Liver (tissue), 9 donors: Measurements from ENCODE around the gene ST6GALNAC3. TPM values are rescaled to one million over a fixed set of nuclear protein-coding genes. Genes with fewer than 3 reads are reported as not detected.

ENCODE experiments used
- DNase-seq: peaks from one replicate; pipeline ENCODE4 v3.0.0-alpha.2; 2017; ENCODE audit warnings: low spot score
- H3K27ac ChIP-seq, 2 donors: one replicate each; pipeline ENCODE4 v1.7.0; 2013; ENCODE audit warnings: inconsistent platforms in 2 of 2, low read length in 2 of 2, control low read depth in 1 of 2, low read depth in 1 of 2, mild to moderate bottlenecking in 1 of 2
- H3K27me3 ChIP-seq, 4 donors: one replicate each; pipeline versions ENCODE4 v1.6.1 to v1.7.0; 2013; ENCODE audit warnings: low read length in 3 of 4, inconsistent platforms in 1 of 4, mild to moderate bottlenecking in 1 of 4, moderate library complexity in 1 of 4; ENCODE audit not compliant: control insufficient read depth in 4 of 4, insufficient read depth in 4 of 4
- H3K36me3 ChIP-seq, 4 donors: one replicate each; pipeline versions ENCODE4 v1.6.1 to v1.7.0; 2013; ENCODE audit warnings: low read length in 3 of 4, mild to moderate bottlenecking in 3 of 4, low read depth in 1 of 4, moderate library complexity in 1 of 4; ENCODE audit not compliant: control insufficient read depth in 4 of 4, insufficient read depth in 3 of 4
- H3K4me1 ChIP-seq, 4 donors: one replicate each; pipeline versions ENCODE4 v1.6.1 to v1.7.0; 2013; ENCODE audit warnings: low read length in 3 of 4, mild to moderate bottlenecking in 3 of 4, moderate library complexity in 1 of 4; ENCODE audit not compliant: control insufficient read depth in 4 of 4, insufficient read depth in 4 of 4
- H3K4me3 ChIP-seq, 3 donors: one replicate each; pipeline versions ENCODE4 v1.6.1 to v1.7.0; 2013; ENCODE audit warnings: low read length in 3 of 3, control low read depth in 1 of 3, low read depth in 1 of 3, mild to moderate bottlenecking in 1 of 3
- H3K9ac ChIP-seq, 2 donors: one replicate each; pipeline ENCODE4 v1.7.0; 2013; ENCODE audit warnings: low read length in 2 of 2, mild to moderate bottlenecking in 2 of 2, moderate library complexity in 2 of 2, control low read depth in 1 of 2, low read depth in 1 of 2
- H3K9me3 ChIP-seq, 4 donors: one replicate each; pipeline versions ENCODE4 v1.6.1 to v1.7.0; 2013; ENCODE audit warnings: low read length in 3 of 4; ENCODE audit not compliant: control insufficient read depth in 4 of 4
- EGR1 ChIP-seq, 2 donors: IDR thresholded peaks; 2 replicates each; pipeline ENCODE4 v1.6.1; 2016 to 2018; ENCODE audit warnings: antibody characterized with exemption in 2 of 2, low read depth in 2 of 2
- FOXA1 ChIP-seq: IDR thresholded peaks from 2 replicates; pipeline ENCODE4 v1.6.1; 2016; ENCODE audit warnings: antibody characterized with exemption
- FOXA2 ChIP-seq: IDR thresholded peaks from 2 replicates; pipeline ENCODE4 v1.6.1; 2016; ENCODE audit warnings: antibody characterized with exemption
- GABPA ChIP-seq, 2 donors: IDR thresholded peaks in 1 of 2; conservative IDR thresholded peaks in 1 of 2; 2 replicates each; pipeline ENCODE4 v1.6.1; 2016; ENCODE audit warnings: antibody characterized with exemption in 2 of 2, mild to moderate bottlenecking in 1 of 2, moderate library complexity in 1 of 2
- HNF4A ChIP-seq, 2 donors: conservative IDR thresholded peaks; 2 replicates each; pipeline ENCODE4 v1.6.1; 2016; ENCODE audit warnings: antibody characterized with exemption in 2 of 2, mild to moderate bottlenecking in 2 of 2
- HNF4G ChIP-seq: IDR thresholded peaks from 2 replicates; pipeline ENCODE4 v1.6.1; 2016; ENCODE audit warnings: antibody characterized with exemption
- JUND ChIP-seq, 2 donors: IDR thresholded peaks; 2 replicates each; pipeline ENCODE4 v1.6.1; 2016; ENCODE audit warnings: antibody characterized with exemption in 2 of 2
- MAX ChIP-seq: IDR thresholded peaks from 2 replicates; pipeline ENCODE4 v1.6.1; 2016; ENCODE audit warnings: antibody characterized with exemption
- RAD21 ChIP-seq, 2 donors: IDR thresholded peaks; 2 replicates each; pipeline ENCODE4 v1.6.1; 2016; ENCODE audit warnings: antibody characterized with exemption in 2 of 2, mild to moderate bottlenecking in 2 of 2
- SP1 ChIP-seq: IDR thresholded peaks from 2 replicates; pipeline ENCODE4 v1.6.1; 2018; ENCODE audit warnings: antibody characterized with exemption, mild to moderate bottlenecking
- TAF1 ChIP-seq: conservative IDR thresholded peaks from 2 replicates; pipeline ENCODE4 v1.6.1; 2016; ENCODE audit warnings: antibody characterized with exemption, mild to moderate bottlenecking
- YY1 ChIP-seq: IDR thresholded peaks from 2 replicates; pipeline ENCODE4 v1.6.1; 2016; ENCODE audit warnings: antibody characterized with exemption, mild to moderate bottlenecking
- ZBTB33 ChIP-seq: IDR thresholded peaks from 2 replicates; pipeline ENCODE4 v1.6.1; 2016; ENCODE audit warnings: antibody characterized with exemption
- WGBS: extraction: QIAGEN DNeasy Blood & Tissue Kit; methylation state at CpG from one replicate; pipeline ENCODE4 v1.1.7; 2013; 5-methylcytosine and 5-hydroxymethylcytosine counted together
- polyA plus RNA-seq, 2 donors: library from polyadenylated mRNA; stranded (reverse) in 1 of 2; unstranded in 1 of 2; fragments of 200-250 nt in 1 of 2; fragments of >200 nt in 1 of 2; fragmentation: Nextera tagmentation in 1 of 2; extraction: Ambion mirVana in 1 of 2; gene quantifications; one replicate each; pipeline versions ENCODE4 v1.2.1 to v1.2.3, GENCODE V29; 2013 to 2015
- total RNA-seq, 2 donors: library from RNA; depleted of rRNA; stranded (reverse); fragments of >200 nt; gene quantifications; one replicate each; pipeline ENCODE4 v1.2.3, GENCODE V29; 2014
- TF ChIP-seq, protein P1 (sequence below): fragments of 150-350 bp; IDR thresholded peaks from 2 replicates; pipeline ENCODE4 v1.5.1; 2017; ENCODE audit warnings: improper control_type of control experiment, low read depth, low read length; ENCODE audit not compliant: missing input control
- TF ChIP-seq, protein P2 (sequence below): IDR thresholded peaks from 2 replicates; pipeline ENCODE4 v1.6.1; 2016; ENCODE audit warnings: antibody characterized with exemption, mild to moderate bottlenecking
- TF ChIP-seq, protein P3 (sequence below): IDR thresholded peaks from 2 replicates; pipeline ENCODE4 v1.6.1; 2016; ENCODE audit warnings: antibody characterized with exemption
- donor health status: healthy.
- donor health status: healthy.
- donor health status: healthy.
- donor health status: healthy.
- donor health status: healthy.

ST6GALNAC3 gene
- total and polyA plus RNA-seq, 4 donors = 1.2 to 5.0 (median 3.2) TPM

DNA sequence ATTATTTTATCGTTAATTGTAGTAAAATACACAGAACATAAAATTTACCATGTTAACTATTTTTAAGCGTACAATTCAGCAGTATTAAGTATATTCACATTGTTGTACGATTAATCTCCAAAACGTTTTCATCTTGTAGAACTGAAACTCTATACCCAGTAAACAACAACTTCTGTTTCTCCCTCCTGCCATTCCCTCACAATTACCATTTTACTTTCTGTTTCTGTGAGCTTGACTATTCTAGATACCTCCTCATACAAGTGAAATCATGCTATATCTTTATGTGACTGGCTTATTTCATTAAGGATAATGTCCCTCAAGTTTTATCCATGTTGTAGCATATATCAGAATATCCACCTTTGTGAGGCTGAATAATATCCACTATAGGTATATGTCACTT is 156.8 kb downstream of the ST6GALNAC3 start:
- no peak overlapping the region for H3K9ac ChIP-seq
- 66% methylated on average over 4 of the region's 4 CpGs for WGBS

GRCh38 chr1:76232666-76233065 is 158.1 kb downstream of the ST6GALNAC3 start:
- TF ChIP-seq RAD21 (IDR thresholded peaks at IDR 0.05) = no peak
- TF ChIP-seq EGR1 (IDR thresholded peaks at IDR 0.05; ENCODE audit: low read depth in 2 of 2) = no peak
- TF ChIP-seq, protein P1, sequence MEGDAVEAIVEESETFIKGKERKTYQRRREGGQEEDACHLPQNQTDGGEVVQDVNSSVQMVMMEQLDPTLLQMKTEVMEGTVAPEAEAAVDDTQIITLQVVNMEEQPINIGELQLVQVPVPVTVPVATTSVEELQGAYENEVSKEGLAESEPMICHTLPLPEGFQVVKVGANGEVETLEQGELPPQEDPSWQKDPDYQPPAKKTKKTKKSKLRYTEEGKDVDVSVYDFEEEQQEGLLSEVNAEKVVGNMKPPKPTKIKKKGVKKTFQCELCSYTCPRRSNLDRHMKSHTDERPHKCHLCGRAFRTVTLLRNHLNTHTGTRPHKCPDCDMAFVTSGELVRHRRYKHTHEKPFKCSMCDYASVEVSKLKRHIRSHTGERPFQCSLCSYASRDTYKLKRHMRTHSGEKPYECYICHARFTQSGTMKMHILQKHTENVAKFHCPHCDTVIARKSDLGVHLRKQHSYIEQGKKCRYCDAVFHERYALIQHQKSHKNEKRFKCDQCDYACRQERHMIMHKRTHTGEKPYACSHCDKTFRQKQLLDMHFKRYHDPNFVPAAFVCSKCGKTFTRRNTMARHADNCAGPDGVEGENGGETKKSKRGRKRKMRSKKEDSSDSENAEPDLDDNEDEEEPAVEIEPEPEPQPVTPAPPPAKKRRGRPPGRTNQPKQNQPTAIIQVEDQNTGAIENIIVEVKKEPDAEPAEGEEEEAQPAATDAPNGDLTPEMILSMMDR = no peak
- TF ChIP-seq, protein P2, sequence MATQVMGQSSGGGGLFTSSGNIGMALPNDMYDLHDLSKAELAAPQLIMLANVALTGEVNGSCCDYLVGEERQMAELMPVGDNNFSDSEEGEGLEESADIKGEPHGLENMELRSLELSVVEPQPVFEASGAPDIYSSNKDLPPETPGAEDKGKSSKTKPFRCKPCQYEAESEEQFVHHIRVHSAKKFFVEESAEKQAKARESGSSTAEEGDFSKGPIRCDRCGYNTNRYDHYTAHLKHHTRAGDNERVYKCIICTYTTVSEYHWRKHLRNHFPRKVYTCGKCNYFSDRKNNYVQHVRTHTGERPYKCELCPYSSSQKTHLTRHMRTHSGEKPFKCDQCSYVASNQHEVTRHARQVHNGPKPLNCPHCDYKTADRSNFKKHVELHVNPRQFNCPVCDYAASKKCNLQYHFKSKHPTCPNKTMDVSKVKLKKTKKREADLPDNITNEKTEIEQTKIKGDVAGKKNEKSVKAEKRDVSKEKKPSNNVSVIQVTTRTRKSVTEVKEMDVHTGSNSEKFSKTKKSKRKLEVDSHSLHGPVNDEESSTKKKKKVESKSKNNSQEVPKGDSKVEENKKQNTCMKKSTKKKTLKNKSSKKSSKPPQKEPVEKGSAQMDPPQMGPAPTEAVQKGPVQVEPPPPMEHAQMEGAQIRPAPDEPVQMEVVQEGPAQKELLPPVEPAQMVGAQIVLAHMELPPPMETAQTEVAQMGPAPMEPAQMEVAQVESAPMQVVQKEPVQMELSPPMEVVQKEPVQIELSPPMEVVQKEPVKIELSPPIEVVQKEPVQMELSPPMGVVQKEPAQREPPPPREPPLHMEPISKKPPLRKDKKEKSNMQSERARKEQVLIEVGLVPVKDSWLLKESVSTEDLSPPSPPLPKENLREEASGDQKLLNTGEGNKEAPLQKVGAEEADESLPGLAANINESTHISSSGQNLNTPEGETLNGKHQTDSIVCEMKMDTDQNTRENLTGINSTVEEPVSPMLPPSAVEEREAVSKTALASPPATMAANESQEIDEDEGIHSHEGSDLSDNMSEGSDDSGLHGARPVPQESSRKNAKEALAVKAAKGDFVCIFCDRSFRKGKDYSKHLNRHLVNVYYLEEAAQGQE = no peak
- no peak for TF ChIP-seq HNF4A (conservative IDR thresholded peaks at IDR 0.05)
- TF ChIP-seq GABPA (IDR thresholded peaks at IDR 0.05 in 1 of 2, conservative IDR thresholded peaks at IDR 0.05 in 1 of 2) = no peak
- TF ChIP-seq SP1 = no peak
- TF ChIP-seq TAF1 = no peak
- no peak for TF ChIP-seq FOXA2
- TF ChIP-seq HNF4G = no peak
- TF ChIP-seq JUND (IDR thresholded peaks at IDR 0.05) = no peak
- TF ChIP-seq YY1 = no peak
- TF ChIP-seq MAX = no peak
- TF ChIP-seq, protein P3, sequence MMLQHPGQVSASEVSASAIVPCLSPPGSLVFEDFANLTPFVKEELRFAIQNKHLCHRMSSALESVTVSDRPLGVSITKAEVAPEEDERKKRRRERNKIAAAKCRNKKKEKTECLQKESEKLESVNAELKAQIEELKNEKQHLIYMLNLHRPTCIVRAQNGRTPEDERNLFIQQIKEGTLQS = no peak
- Histone ChIP-seq H3K9ac (no peak overlapping the region), H3K36me3 (peaks cover 0 to 2% (median 0%) of the 10 kb centered on the region in 4 donors), H3K27me3 (no peaks in the 10 kb centered on the region), H3K9me3 (peaks cover 0 to 3% (median 0%) of the 10 kb centered on the region in 4 donors), H3K4me3 (no peak overlapping the region), H3K27ac (no peak overlapping the region), H3K4me1 (no peaks in the 10 kb centered on the region)
- DNase-seq = no peak
- WGBS = 91% methylated on average over 4 of the region's 4 CpGs

More for the DNA sequence above, 156.8 kb downstream of the ST6GALNAC3 start:
- Histone ChIP-seq H3K36me3 (peaks cover 0 to 2% (median 0%) of the 10 kb centered on the region in 4 donors), H3K4me1 (no peaks in the 10 kb centered on the region), H3K4me3 (no peak overlapping the region), H3K27ac (no peak overlapping the region), H3K9me3 (peaks cover 0 to 3% (median 0%) of the 10 kb centered on the region in 4 donors), H3K27me3 (no peaks in the 10 kb centered on the region)
- no peak for DNase-seq
- TF ChIP-seq YY1 (no peak), ZBTB33 (no peak), RAD21 (IDR thresholded peaks at IDR 0.05) (no peak), FOXA1 (no peak), EGR1 (IDR thresholded peaks at IDR 0.05; ENCODE audit: low read depth in 2 of 2) (no peak), SP1 (no peak)
